SK-N-SH (cell line): Measurements from ENCODE around the gene ZBTB46.

Experiments
- CHD2 ChIP-seq: fragments of 150-350 bp; IDR thresholded peaks from 2 replicates; pipeline ENCODE4 v1.6.1; 2018; ENCODE audit warnings: low read length; ENCODE audit not compliant: partially characterized antibody
- EZH2phosphoT487 ChIP-seq: fragments of 200-600 bp; sonication (generic); IDR thresholded peaks from 2 replicates; pipeline ENCODE4 v1.6.1; 2017; ENCODE audit warnings: low read depth, mixed run types, mild to moderate bottlenecking, antibody characterized with exemption, moderate library complexity, borderline replicate concordance
- YY1 ChIP-seq: IDR thresholded peaks from 2 replicates; pipeline ENCODE4 v1.4.0; 2012; ENCODE audit warnings: low read depth, mild to moderate bottlenecking
- TF ChIP-seq, protein P1 (sequence below): fragments of 200-600 bp; sonication (generic); IDR thresholded peaks from 2 replicates; pipeline ENCODE4 v1.6.1; 2017; ENCODE audit warnings: antibody characterized with exemption, mild to moderate bottlenecking, moderate library complexity
- TF ChIP-seq, protein P2 (sequence below): IDR thresholded peaks from 2 replicates; pipeline ENCODE4 v1.4.0; 2012; ENCODE audit warnings: low read depth, borderline replicate concordance

DNA sequence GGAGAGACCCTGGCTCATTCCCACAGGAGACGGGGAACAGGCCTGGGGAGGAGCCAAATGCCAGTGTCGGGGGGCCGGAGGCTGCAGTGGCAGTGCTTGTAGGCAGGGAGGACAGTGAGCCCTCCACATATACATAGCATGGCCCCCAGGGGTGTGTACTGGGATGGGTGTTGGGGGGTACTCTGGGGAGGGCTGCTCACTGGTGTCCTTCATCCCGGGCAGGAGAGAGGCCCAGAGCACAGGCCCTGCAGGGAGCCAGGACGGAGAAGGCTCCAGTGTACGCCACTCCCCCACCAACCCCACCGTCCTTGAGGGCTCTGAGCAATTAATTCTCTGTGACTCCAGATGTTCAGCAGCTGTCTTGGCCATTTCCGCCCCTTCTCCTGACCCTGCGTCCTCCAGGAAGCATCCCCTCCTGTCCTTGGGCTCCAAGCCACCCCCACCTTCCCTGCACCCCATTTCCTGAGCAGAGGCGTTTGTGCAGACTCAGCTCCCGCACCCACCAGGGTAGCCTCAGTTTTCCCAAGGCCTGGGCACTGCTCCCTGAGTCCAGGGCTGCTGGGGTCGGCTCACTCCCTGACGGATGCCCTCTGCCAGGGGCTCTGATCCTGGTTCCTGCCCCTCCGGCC, 26.8 kb upstream of the ZBTB46 start:
- TF ChIP-seq YY1 = no peak
- TF ChIP-seq, protein P1, sequence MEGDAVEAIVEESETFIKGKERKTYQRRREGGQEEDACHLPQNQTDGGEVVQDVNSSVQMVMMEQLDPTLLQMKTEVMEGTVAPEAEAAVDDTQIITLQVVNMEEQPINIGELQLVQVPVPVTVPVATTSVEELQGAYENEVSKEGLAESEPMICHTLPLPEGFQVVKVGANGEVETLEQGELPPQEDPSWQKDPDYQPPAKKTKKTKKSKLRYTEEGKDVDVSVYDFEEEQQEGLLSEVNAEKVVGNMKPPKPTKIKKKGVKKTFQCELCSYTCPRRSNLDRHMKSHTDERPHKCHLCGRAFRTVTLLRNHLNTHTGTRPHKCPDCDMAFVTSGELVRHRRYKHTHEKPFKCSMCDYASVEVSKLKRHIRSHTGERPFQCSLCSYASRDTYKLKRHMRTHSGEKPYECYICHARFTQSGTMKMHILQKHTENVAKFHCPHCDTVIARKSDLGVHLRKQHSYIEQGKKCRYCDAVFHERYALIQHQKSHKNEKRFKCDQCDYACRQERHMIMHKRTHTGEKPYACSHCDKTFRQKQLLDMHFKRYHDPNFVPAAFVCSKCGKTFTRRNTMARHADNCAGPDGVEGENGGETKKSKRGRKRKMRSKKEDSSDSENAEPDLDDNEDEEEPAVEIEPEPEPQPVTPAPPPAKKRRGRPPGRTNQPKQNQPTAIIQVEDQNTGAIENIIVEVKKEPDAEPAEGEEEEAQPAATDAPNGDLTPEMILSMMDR = no peak
- TF ChIP-seq CHD2 = no peak
- TF ChIP-seq, protein P2, sequence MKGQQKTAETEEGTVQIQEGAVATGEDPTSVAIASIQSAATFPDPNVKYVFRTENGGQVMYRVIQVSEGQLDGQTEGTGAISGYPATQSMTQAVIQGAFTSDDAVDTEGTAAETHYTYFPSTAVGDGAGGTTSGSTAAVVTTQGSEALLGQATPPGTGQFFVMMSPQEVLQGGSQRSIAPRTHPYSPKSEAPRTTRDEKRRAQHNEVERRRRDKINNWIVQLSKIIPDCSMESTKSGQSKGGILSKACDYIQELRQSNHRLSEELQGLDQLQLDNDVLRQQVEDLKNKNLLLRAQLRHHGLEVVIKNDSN = no peak
- no peak for TF ChIP-seq EZH2phosphoT487
